Measurements from ENCODE around the gene PRR36.
A peak's percentile ranks its signal among the peaks of the same experiment; 100 is the strongest.

The PRR36 gene

GRCh38 chr19:7858109-7858770, 15.9 kb downstream of the PRR36 start:
- DNase-seq = no peak

DNA sequence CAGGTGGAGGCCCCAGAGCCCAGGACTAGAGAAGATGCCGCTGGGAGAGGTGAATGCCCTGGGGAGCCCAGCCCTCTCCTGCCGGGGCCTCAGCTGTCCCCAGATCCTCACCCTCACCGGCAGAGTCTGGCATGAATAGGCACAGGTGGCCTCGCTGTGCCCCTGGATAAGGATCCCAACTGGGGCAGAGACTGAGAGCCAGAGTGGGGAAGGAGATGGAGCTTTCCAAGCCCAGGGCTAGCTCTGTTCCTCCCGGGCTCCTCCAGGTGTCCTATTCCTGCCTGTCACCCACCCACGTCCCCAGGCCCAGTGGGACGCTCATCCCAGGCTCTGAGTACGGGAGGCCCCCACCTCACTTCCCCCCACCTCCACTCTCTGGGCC, 16.5 kb downstream of the PRR36 start:
- DNase-seq = no peak

GRCh38 chr19:7856679-7857663, 17.2 kb downstream of the PRR36 start:
- no peak for DNase-seq

GRCh38 chr19:7856109-7856591, 18.0 kb downstream of the PRR36 start:
- no peak for DNase-seq

- no peak for DNase-seq
Measured at GRCh38 chr19:7855426-7856108, 18.6 kb downstream of the PRR36 start.

GRCh38 chr19:7853770-7854128, 20.4 kb downstream of the PRR36 start:
- no peak for DNase-seq

GRCh38 chr19:7852851-7853769, 21.1 kb downstream of the PRR36 start:
- peak; percentile 75 to 78 for DNase-seq

GRCh38 chr19:7851623-7852500, 22.3 kb downstream of the PRR36 start:
- DNase-seq = no peak

DNA sequence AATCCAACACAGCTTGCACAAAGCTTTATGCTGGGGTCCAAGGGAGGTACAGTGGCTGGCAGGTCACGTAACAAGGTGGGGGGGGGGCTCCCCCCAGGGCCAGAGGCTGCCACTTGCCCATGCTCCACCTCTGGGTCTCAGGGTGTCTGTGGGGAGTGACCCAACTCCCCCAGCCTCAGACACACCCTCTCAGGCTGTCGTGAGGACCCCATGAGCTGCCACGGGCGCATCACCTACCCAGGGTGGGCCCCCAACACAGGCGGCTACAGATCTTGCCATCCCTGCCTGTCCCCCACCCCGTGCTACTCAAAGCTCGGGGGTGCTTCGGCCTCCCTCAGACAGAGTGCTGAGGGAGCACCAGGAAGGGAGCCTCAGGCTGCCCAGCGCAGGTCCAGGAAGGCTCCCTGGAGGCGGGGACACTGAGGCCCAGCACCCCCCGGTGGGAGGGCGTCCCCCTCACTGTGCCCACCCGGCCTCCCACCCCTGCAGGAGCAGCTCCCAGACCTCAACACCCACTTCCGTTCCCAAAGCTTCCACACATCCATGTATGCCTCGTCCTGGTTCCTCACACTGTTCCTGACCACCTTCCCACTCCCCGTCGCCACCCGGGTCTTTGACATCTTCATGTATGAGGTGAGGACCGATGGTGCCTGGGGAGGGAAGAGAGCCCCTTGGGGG, 23.1 kb downstream of the PRR36 start:
- no peak for DNase-seq

GRCh38 chr19:7850000-7850813, 24.0 kb downstream of the PRR36 start:
- no peak for DNase-seq

- no peak for DNase-seq
Measured at GRCh38 chr19:7849631-7849999, 24.6 kb downstream of the PRR36 start.

- DNase-seq = no peak
Measured at GRCh38 chr19:7848779-7849457, 25.3 kb downstream of the PRR36 start.

- no peak for DNase-seq
Measured at GRCh38 chr19:7847664-7848063, 26.5 kb downstream of the PRR36 start.

DNA sequence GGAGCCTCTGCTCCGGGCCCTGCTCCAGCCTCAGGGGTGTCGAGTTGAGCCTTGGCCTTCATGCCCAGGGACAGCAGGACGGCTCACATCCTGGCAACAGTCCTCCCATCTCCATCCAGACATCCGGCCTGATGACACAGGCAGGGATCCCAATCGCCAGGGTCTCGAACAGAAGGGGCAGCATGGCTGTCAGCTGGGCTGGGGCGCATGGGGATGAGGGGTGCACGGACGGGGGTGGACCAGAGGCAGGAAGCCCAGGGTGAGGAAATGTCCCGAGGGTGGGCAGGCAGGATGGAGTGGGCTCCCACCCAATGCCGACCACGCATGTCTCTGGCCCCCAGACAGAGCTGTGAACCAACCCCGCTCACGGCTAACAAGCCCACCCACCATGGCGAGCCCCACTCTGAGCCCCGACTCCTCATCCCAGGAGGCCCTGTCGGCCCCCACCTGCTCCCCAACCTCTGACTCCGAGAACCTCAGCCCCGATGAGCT, 28.0 kb downstream of the PRR36 start:
- no peak for DNase-seq

DNA sequence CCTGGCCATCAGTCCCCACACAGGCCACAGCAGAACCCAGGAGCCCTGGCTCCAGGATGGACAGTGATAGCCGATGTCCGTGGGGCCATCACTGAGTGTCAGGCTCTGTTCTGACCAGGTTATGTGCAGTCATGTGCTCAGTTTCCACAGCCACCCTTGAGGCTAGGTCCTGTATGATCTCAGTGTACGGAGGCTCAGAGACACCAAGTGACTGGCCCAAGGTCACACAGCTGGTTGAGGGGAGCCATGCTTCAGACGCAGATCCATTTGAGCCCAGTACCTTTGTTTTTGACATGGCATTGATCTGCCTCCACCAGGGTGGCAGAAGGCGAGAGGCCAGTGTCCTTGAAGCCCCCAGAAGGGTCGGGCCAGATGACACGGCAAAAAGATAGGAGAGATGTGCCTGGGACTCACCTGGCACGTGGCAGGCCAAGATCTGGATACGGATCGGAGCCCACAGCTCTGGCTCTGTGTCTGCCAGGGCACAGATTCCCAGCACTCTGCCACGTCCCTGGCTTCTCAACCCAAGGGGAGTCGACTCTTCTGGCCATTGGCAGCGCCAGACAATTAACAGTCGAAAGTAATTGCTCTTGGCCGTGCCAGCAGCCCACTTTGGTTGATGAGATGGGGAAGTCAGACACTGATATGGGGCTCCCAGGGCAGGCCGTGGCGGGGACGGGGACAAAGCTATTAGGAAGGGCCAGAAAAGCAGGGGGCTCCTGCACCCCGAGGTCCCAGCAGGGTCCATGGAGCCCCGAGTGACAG, 28.6 kb downstream of the PRR36 start:
- DNase-seq = no peak

- DNase-seq = no peak
Measured at GRCh38 chr19:7844951-7845350, 29.2 kb downstream of the PRR36 start.

DNA sequence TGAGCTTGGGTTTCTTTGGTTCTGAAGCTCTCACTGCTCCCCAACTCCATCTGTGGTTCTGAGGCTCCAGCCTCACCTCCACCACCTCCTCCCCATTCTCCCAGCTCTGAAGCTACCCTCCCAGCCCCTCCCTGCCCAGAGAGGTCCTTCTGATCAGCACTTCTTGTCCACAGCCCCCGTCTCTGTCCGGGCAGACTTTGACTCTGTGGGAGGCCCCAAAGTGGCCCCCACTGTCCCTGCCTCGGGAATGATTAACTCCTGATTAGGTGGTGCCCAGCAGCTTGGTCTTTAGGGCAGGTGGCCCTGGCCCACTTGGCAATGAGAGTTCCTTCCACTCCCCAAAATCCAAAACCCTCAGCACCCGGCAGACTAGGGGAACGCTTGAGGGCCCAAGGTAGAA, 29.8 kb downstream of the PRR36 start:
- no peak for DNase-seq

DNA sequence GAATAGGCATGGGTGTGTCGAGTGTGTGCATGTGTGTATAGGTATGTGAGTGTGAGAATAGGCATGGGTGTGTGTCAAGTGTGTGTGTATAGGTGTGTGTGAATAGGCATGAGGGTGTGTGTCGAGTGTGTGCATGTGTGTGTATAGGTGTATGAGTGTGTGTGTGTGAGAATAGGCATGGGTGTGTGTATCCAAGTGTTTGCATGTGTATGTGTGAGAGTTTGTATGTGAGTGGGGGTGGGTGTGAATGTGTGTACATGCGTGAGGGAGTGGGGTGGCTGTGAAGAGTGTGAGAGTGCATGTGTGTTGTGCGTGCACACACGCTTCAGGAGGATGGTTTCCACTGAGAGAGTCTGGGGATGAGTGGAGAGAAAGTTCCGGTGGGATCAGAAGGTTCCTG, 30.7 kb downstream of the PRR36 start:
- no peak for DNase-seq

All from activated CD4-positive, alpha-beta T cell treated with anti-CD3 and anti-CD28 coated beads, Interleukin-2, amount 50 U/mL, for 48 hours (primary cell).